GM19455 (cell line): ENCODE measurements around the gene RHOU.
"Not testable (repeated sequence)": the region's sequence is repeated elsewhere in the genome, so short reads cannot be mapped to it uniquely, and the experiment has no call there.

Experiments
- ATAC-seq: cut with Tn5 transposase; IDR thresholded peaks from one replicate; pipeline ENCODE4 v1.9.1; 2021; ENCODE audit not compliant: unreplicated experiment

RHOU gene

DNA sequence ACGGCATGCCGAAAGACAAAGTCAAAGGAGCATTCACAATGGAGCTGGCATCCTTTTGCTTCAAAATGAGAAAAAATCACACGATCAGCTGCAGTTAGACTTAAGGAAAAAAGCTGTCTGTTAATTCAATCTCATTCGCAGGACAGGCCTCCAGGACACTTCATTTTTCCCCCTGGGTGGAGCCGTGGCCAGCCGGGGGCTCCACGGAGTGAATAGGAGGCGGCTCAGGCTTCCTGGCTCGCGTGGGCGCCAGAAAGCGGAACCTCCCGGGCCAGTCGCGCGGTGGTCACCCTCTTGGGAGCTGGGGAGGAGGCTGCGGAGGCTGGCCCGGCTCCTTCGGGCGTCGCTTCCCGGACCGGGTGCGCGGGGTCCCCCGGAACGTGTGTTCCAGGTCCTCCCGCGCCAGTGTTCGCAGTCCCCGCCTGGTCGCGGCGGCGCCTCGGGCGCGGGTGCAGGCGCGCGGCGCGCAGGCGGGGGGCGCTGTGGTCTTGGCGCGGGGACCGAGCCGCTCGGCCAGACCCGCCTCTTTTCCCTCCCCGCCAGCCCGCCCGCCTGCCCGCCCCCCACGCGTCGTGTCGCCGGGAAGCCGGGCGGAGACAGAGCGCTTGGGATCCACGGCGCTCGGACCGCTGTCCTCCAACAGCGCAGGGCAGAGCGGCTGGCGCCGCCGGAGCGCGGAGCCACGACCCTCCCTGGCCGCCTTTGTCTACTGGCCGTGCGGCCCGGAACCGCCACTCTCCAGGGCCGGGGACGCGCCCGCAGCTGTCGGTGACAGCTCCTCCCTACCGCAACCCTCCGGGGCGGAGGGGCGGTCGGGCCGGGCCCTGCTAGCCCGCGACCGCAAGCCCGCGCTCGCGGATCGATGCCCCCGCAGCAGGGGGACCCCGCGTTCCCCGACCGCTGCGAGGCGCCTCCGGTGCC lies at the start of gene RHOU:
Gene RHOU, plus strand, starts transcription at position 599 of the 921 bp plus-strand sequence. Its CDS starts 264 bp downstream, at position 863.
- ATAC-seq = no peak

GRCh38 chr1:228687587-228687986 lies 47.7 kb upstream of the RHOU start:
- no peak for ATAC-seq

DNA sequence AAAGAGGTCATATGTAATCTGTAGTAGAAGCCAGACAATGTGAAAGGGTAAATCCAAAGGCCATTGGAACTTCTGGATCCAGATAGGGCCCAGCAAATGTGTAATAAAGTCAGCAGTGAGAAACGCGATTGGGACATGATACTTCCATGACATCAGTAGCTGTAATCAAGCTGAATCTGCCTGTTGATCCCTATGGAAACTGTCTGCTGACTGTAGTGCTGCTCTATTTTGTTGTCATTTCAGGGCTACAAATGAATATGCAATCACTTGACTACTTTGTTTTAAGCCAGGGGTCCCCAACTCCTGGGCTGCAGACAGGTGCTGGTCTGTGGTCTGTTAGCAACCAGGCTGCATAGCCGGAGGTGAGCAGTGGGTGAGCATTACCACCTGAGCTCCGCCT lies 46.0 kb upstream of the RHOU start:
- ATAC-seq = no peak

DNA sequence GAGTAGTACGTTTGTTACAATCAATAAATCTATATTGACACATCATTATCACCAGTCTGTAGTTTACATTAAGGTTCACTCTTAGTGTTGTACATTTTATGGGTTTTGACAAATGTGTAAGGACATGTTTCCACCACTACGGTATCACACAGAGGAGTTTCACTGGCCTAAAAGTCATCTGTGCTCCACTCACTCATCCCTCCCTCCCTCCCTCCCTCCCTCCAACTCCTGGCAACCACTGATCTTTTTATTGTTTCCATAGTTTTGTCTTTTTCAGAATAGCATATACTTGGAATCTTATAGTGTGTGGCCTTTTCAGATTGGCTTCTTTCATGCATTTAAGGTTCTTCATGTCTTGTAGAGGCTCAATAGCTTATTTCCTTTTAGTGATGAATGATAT lies 44.1 kb upstream of the RHOU start:
- no peak for ATAC-seq

DNA sequence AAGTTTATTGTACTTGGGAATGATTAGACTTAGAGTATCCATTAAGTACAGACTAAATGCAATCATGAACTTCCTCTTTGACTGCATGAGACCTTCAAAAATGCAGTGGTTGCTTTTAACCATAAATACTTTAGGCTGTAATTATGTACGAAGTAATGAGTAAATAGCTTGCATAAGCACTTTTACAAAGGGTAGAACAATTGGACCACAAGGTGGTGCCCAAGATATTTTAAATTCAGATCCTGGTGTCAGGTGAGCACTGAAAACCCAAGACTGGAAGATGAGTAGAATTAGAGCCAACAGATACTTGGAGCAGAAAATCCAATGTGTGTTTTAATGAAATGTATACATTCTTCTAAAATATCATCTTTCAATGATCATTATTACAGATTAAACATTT lies 43.4 kb upstream of the RHOU start:
- no peak for ATAC-seq

GRCh38 chr1:228694447-228694846 lies 40.8 kb upstream of the RHOU start:
- not testable (repeated sequence) for ATAC-seq

GRCh38 chr1:228695015-228695955 lies 40.0 kb upstream of the RHOU start:
- no peak for ATAC-seq

DNA sequence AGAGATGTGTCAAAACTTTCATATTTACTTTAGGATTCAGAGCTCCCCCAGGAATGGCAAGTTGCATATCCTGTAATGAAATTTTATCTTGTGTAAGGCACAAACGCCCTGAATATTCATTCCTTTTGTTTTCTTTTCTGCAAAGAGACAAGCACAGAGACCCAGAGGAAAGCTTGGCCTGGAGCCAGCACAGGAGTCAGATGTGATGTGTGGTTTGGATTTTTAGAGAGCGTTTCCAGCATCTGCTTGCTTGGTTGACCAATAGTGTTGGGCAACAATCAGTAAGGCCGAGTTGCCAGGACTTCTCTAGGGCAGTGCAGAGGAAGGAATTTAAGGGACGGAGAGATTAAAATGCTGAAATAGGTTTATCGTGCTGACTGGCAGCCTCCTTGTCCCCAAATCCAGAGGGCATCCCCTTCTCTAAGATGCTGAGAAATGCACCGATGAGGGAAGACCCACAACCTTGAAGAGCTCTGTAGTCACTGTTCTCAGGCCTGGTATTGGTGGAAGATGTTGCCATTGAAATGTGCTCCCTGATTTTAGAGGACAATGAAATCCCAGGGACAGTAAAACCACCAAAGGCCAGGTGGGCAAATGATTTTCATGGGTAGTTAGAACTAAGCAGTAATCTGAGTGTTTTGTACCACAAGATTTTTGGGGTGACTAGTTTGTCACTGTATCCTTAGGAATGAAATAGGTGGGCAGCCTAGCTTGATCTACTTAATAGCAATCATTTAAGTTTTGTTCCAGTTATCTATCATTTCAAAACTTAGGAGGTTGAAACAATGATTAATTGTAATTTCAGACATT lies 37.9 kb upstream of the RHOU start:
- no peak for ATAC-seq

GRCh38 chr1:228698017-228698329 lies 37.3 kb upstream of the RHOU start:
- ATAC-seq = no peak

GRCh38 chr1:228702433-228702832 lies 32.8 kb upstream of the RHOU start:
- no peak for ATAC-seq

GRCh38 chr1:228706305-228706704 lies 29.0 kb upstream of the RHOU start:
- no peak for ATAC-seq

DNA sequence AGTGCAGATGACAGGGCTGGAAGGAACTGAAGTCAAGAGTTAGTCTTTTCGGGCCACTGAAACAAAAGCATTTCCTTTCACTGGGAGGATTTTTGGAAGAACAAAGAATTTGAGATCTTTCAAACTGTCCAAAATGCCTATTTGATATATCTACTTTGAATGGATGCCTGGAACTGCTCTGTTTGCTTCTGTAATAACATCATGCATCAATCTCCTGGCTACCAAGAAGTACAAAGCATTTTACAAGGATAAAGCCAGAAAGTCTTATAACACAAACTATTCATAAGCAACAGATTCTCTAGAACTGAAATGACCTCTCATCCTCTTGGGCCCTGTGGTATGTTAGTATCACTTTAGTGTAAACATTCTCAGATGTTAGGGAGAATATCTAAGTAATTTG lies 18.2 kb upstream of the RHOU start:
- no peak for ATAC-seq

DNA sequence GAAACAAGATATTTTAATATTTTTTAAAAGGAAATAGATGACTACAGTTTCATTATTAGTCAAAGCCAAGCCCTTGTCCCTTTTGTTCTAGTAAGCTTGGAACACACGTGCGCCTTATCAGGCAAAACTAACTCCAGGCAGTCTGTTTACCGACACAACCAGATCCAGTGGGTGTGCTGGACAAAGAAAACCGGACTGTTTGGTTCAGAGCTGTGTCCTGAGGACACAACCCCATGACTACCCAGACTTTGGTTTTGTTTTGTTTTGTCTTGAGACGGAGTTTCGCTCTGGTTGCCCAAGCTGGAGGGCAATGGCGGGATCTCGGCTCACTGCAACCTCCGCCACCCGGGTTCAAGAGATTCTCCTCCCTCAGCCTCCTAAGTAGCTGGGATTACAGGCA lies 13.9 kb upstream of the RHOU start:
- no peak for ATAC-seq

DNA sequence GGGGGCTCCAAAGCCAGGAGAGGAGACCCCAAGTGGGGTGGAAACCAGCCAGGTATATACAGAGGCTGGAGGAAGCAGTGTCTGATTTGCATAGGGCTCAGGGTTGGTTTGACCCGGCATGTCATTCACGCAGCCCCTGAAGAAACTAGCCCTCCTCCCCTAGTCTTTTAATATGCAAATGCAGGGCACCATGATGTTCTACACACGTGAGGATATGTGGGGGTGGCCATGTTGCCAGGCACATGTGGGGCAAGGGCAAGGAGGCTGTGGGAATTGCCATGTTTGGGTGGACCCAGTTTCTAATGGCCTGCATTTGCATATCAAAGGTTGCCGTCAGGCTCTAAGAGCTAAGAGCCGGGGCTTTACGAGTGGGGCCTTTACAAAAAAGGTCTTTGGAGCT lies 12.0 kb upstream of the RHOU start:
- ATAC-seq = no peak

DNA sequence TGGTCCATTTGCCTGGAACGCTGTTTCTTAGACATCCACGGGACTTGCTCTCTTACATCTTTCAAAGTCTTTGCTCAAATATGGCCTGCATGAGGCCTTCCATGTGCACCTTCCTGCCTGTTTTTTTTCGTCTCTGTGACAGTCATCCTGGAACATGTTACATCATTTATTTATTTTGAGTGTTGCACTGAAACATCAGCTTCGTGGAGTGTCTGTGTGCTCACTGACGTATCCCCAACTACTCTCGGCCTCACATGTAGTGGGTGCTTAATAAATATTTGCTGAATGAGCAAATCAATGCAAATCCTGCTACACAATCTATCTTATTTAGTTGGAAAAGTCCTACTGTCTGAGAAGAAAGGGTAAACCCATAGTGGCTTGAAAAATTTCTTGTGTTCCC lies 11.4 kb upstream of the RHOU start:
- no peak for ATAC-seq

- ATAC-seq = no peak
Observed at GRCh38 chr1:228725178-228725577, 10.1 kb upstream of the RHOU start.

GRCh38 chr1:228727681-228728171 lies 7.6 kb upstream of the RHOU start:
- no peak for ATAC-seq

- ATAC-seq = no peak
Observed at GRCh38 chr1:228732426-228732825, 2.9 kb upstream of the RHOU start.

- no peak for ATAC-seq
Observed at GRCh38 chr1:228733576-228733975, 1.7 kb upstream of the RHOU start.

DNA sequence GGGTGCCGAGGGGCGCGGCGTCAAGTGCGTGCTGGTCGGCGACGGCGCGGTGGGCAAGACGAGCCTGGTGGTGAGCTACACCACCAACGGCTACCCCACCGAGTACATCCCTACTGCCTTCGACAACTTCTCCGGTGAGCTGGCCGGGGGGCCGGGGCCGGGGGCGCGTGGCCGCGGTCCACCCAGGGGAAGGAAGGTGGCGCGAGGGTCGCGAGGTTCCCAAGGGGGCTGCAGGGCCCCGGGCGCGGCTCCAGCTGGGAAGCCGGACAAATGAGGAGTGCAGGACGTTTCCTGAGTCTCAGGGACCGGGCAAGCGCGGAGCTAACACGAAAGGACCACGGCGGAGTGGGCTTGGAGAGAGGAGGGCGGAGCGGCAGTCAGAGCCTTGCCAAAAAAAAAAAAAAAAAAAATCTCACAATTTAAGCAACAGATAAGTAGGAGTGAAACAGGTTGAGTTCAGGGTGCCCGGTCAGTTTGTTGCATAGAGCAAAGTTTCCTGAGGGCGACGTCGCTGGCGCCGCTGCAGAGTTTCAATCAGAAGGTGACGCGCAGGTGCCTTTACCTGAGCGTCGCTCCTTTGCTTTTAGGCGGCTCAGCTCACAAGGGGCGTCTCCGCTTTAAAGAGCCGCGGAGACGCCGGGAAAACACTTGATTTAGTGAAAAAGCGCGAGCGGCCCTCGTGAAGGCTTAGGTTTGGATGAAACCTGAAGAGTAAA lies 750 bp downstream of the RHOU start:
- no peak for ATAC-seq
